Nephron progenitor cell (in vitro differentiated cells): ENCODE results near the gene TTLL5.
A peak's percentile ranks its signal among the peaks of the same experiment; 100 is the strongest.

Experiments
- DNase-seq: peaks from one replicate; pipeline ENCODE4 v3.0.0; 2021
- H3K27ac Mint-ChIP-seq: 2 replicates; pipeline ENCODE4 v1.8.0; 2021; ENCODE audit warnings: mild to moderate bottlenecking, moderate library complexity, mixed read lengths
- H3K27me3 Mint-ChIP-seq: 2 replicates; pipeline ENCODE4 v1.8.0; 2021; ENCODE audit warnings: mild to moderate bottlenecking, low read depth, mixed read lengths; ENCODE audit not compliant: poor library complexity
- H3K36me3 Mint-ChIP-seq: 2 replicates; pipeline ENCODE4 v1.8.0; 2021; ENCODE audit warnings: low read depth, mixed read lengths
- H3K4me1 Mint-ChIP-seq: 2 replicates; pipeline ENCODE4 v1.8.0; 2021; ENCODE audit warnings: mixed read lengths
- H3K4me3 Mint-ChIP-seq: 2 replicates; pipeline ENCODE4 v1.8.0; 2021; ENCODE audit warnings: mild to moderate bottlenecking, moderate library complexity, mixed read lengths
- H3K9me3 Mint-ChIP-seq: 2 replicates; pipeline ENCODE4 v1.8.0; 2021; ENCODE audit warnings: mild to moderate bottlenecking, moderate library complexity, mixed read lengths
- TF ChIP-seq, protein P1 (sequence below): fragments of 200-600 bp; sonication (generic); IDR thresholded peaks from 2 replicates; pipeline ENCODE4 v1.5.0; 2021; ENCODE audit warnings: antibody characterized with exemption

Gene TTLL5

DNA sequence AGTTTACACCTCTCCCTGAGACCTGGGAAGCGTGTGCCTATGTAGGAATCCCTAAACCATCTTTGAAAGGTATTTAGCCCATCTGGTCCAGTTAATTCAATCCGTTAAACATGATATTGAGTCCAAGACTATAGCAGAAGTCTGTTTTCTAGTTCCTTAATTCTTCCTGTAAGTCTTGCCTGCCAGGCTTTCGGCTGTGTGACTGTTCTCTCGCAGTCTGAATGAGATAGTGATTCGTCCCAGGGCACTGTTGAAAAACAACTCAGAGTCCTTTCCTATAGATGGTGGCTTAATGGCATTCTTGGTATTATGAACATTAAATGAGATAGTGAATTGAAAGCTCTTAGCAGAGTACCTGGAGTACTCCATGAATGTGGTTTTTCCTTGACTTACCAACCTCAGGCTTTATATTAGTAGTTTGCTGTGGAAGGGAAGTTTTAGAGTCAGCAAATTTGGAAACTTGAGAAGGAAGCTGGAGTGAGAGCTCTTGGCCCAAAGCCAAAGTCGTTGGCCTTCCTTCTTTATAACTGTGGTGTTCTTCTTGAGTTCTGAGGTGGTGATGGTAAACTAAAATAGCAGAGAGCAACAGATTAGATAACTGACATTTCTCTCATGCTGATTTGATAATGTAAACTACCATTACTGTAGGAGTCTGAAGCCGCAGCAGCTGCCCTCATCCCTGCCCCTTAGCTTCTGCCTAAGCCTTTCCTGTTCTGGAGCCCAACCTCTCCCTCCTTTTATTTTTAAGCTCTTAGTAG, 244.3 kb downstream of the TTLL5 start:
- DNase-seq = no peak
- no peak overlapping the region for H3K4me3 Mint-ChIP-seq
- H3K27me3 Mint-ChIP-seq = no peaks in the 10 kb centered on the region
- TF ChIP-seq, protein P1, sequence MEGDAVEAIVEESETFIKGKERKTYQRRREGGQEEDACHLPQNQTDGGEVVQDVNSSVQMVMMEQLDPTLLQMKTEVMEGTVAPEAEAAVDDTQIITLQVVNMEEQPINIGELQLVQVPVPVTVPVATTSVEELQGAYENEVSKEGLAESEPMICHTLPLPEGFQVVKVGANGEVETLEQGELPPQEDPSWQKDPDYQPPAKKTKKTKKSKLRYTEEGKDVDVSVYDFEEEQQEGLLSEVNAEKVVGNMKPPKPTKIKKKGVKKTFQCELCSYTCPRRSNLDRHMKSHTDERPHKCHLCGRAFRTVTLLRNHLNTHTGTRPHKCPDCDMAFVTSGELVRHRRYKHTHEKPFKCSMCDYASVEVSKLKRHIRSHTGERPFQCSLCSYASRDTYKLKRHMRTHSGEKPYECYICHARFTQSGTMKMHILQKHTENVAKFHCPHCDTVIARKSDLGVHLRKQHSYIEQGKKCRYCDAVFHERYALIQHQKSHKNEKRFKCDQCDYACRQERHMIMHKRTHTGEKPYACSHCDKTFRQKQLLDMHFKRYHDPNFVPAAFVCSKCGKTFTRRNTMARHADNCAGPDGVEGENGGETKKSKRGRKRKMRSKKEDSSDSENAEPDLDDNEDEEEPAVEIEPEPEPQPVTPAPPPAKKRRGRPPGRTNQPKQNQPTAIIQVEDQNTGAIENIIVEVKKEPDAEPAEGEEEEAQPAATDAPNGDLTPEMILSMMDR = no peak
- no peaks in the 10 kb centered on the region for H3K36me3 Mint-ChIP-seq
- peak overlapping the region; percentile 68 for H3K27ac Mint-ChIP-seq
- H3K4me1 Mint-ChIP-seq = peaks cover 33% of the 10 kb centered on the region
- no peaks in the 10 kb centered on the region for H3K9me3 Mint-ChIP-seq

DNA sequence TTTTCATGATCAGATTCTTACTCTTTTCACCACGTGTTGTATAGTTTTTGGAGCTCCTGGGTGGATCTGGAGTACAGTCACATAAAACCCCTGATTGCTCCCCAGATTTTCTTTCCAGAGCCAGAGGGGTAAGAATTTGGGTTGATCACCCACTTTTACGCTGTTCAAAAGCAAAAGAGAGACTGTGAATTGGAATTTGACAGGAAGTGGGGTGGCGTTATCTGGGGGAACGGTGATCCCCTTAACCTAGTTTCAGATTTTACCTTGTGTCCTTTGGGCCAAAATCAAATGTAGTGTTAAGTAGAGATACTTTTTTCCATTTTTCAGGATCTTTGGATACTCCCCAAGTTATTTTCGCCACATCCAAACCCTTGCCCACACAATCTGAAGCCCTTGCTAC, 245.2 kb downstream of the TTLL5 start:
- no peak for DNase-seq
- no peak overlapping the region for H3K27ac Mint-ChIP-seq
- TF ChIP-seq, protein P1 = no peak
- H3K27me3 Mint-ChIP-seq = no peaks in the 10 kb centered on the region
- H3K4me3 Mint-ChIP-seq = no peak overlapping the region
- H3K36me3 Mint-ChIP-seq = no peaks in the 10 kb centered on the region
- peaks cover 42% of the 10 kb centered on the region for H3K4me1 Mint-ChIP-seq
- no peaks in the 10 kb centered on the region for H3K9me3 Mint-ChIP-seq

DNA sequence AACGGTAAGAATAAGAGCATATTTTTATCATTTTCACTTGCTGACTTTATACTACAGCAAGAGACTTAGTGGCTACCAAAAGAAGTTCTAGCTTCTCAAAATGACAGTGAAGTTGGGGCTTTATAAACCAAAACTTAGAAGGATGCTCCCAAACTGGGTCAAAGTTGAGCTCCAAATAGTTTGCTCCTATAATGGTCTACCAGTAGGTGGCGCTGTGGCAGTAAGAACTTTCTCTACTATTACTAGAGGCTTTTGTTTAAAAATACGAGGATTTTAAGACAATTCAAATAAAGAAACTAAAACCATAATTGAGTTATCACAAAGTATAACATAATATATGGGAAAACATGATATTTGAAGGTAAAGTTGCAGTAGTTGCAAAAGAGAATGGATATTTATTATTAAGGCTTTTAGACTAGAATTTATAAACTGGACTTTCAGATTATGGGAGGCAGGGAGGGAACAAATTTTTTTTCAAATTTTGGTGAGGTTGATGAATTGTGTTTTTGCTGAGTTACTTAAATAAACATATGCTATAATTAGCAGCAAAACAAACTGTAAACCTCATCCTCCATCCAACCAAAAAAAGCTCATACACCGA, 245.7 kb downstream of the TTLL5 start:
- H3K9me3 Mint-ChIP-seq = no peaks in the 10 kb centered on the region
- no peak overlapping the region for H3K4me3 Mint-ChIP-seq
- no peak overlapping the region for H3K27ac Mint-ChIP-seq
- peaks cover 48% of the 10 kb centered on the region for H3K4me1 Mint-ChIP-seq
- no peaks in the 10 kb centered on the region for H3K36me3 Mint-ChIP-seq
- H3K27me3 Mint-ChIP-seq = peaks cover 2% of the 10 kb centered on the region
- TF ChIP-seq, protein P1 = peak; percentile 97
- peak; percentile 79 for DNase-seq

DNA sequence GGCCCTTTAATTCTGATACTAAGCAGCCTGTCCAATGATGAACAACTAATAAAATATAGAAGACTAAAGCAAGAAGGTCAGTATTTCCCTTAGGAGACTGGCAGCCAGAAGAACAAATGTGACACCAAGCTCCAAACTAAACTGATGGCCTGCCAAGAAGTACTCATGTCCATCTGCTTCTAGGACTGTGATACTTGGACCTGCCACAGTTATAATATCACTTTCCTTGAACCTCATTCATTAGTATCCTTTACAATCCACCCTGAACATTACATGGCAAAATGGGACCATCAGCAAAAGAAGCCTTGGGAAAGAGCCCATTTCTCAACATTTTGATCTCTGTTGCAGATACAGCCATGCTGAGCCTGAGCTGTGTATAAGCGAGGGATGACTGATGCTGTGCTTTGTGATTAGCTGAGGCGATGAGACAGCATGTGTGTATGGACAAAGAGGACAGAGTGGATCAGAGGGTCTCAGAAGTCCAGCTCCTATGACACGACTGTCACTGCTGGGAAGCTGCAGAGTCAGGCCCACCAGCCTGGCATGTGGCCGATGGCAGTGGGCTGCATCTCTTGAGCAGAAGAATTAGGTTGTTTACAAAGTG, 246.8 kb downstream of the TTLL5 start:
- H3K36me3 Mint-ChIP-seq = no peaks in the 10 kb centered on the region
- no peaks in the 10 kb centered on the region for H3K9me3 Mint-ChIP-seq
- H3K4me3 Mint-ChIP-seq = no peak overlapping the region
- peaks cover 3% of the 10 kb centered on the region for H3K27me3 Mint-ChIP-seq
- TF ChIP-seq, protein P1 = no peak
- peaks cover 53% of the 10 kb centered on the region for H3K4me1 Mint-ChIP-seq
- no peak overlapping the region for H3K27ac Mint-ChIP-seq
- DNase-seq = no peak

DNA sequence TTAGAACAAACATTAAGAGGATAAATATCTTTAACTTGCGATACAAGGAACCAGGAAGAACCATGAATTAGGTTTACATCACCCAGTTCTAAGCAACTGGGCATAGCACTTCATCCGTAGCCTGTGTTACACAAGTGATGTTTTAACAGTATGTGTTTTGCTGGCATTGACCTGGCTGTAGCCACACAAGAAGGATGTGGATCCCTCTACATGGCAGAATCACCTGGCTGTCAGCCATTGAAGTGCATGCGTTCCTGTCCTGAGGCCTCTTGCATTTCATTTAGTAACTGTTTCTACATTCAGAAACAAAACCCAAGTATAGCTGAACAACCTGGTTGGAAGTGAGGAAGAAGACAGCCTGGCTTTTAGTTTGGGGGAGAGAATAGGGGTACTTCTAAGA, 248.6 kb downstream of the TTLL5 start:
- Mint-ChIP-seq H3K4me3 (no peak overlapping the region), H3K4me1 (peaks cover 54% of the 10 kb centered on the region), H3K27ac (peak overlapping the region; percentile 68), H3K36me3 (peaks cover 5% of the 10 kb centered on the region), H3K27me3 (peaks cover 3% of the 10 kb centered on the region), H3K9me3 (no peaks in the 10 kb centered on the region)
- TF ChIP-seq, protein P1 = no peak
- DNase-seq = no peak
